NK-92 treated with Interleukin-12 subunit alpha and Interleukin-12 subunit beta, amount 100 ng/mL, for 24 hours (cell line): ENCODE measurements around the gene NNAT.

Experiments used
- DNase-seq: peaks from one replicate; lab custom pipeline; 2025; lab: John Stamatoyannopoulos, UW

NNAT gene

DNA sequence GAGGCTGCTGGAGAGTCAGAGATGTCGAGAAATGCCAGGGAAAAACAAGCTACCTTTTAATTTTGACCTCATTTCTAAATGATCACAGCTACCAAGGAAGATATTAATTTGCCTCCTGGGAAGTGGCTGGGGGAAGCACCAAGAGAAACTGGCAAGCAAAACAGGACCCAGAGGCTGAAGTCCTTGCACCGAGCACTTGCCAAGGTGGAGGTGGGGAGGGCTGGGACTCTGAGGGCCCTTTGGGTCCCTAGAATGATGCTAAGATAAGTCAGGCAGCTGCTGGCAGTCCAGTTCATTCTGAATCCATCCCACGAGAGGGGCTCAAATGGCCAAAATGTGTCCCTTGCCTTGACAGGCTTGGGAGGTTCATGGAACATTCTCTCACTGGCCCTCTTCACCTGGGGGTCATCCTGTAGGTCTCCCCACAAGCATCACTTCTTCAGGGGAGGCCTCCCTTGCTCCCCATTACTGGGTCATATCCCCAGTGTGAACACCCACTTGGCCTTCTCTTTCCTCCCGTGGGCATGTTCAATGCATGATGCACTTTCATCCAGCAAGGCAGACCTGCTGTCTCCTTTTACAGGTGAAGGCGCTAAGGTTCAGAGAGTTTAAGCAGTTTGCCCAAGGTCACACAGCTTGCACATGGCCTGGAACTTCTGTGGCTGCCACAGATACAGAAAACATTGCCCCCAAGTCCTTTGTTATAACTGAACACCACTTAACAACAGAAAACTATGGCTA is 45.7 kb downstream of the NNAT start:
- no peak for DNase-seq

DNA sequence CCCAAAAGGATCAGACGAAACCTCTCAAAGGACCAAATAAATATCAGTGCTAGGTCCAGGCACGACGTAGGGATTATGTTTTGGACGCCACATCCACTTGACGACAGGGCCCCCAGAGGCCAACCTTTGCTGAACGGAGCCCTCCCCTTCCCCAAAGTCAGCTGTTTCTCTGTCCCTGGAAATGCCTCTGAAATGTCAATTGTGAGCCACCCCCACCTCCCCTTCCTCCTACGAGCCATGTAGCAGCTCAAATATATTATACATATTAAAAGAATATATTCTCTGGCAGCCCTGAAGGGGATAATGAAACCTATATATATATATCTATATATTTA is 46.2 kb downstream of the NNAT start:
- DNase-seq = no peak

DNA sequence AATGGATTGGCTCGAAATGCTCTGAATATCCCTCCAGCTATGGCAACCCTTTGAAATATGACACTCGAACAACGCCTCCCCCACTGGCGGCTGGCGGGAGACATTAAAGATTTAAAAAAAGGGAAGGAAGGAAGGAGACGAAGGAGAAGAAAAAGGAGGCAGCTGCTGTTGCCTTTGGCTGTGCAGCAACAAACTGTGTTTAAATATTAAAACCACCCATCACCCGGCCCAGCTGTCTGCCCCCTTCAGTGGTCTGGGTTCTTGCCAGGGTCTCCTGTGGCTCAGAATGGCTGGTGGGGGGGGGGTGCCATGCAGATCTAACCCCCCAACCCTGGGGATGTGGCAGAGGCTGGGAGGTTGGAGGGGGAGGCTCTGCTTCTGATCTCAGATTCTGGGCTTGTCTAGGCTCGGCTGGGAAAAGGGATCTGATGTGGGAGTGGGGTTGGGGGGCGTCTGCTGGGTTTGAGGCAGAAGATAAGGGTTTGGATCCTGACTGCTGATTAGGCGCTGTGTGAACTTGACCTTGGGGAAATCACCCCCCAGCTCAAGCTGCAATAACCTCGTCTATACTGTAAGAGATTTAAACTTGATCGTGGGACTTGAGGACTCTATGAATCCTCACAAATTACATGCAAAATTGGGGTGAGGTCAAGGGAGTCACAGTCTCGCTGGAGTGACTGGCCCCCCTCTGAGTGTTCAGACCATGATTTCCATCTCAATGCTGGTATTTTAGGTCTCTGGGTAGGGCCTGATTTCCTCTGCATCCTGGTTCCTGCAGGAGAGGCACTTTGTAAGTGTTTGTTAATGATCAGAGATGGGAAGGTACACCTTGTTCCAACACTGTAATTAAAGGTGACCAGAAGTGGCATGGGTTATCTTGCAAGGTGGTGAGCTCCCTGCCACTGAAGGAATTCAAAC is 46.9 kb downstream of the NNAT start:
- no peak for DNase-seq

DNA sequence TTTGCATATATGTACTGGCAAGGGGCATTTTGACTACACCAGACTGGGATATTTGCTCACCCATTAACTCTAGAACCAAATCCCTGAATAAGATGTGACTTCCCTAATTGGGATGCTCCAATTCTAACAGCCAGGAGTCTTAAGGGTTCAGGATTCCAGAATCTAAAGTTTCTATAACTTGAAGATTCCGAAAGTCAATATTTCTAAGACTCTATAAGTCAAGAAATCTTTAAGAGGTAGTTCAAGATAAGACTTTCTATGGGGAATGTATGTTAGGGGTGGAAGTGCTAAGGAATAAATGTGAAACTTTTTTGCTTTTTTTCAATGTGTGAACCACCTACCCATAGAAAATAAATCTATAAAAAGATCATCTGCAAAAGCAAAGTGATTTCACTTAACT is 49.4 kb downstream of the NNAT start:
- DNase-seq = no peak

DNA sequence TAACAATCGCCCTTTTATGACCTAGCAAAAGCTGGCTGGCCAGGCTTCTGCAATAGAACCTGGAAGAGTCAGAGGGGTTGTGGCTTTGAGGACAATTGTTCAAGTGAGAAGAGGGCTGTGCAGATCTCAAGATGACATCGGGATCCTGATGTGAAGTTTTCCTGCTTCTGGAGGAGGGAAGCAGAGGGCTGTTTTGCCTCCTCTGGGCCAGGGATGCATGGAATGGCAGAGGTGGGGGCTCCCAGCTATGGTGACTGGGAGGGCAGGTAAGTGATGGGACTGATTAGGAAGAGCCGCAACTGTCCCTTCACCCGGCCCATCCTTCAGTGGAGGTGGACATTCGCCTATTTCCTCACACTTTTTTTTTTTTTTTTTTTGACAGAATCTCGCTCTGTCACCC is 50.0 kb downstream of the NNAT start:
- DNase-seq = no peak
